ENCODE measurements around the gene PUS10. TPM values are rescaled to one million over a fixed set of nuclear protein-coding genes. Genes with fewer than 3 reads are reported as not detected.

PUS10 gene
- total and polyA plus RNA-seq, 3 donors from 2014 or later = 7.3 to 10.7 (median 10.0) TPM

GRCh38 chr2:60958800-60959199 lies 59.3 kb downstream of the PUS10 start:
- intact Hi-C loops (cut with DNase I; ENCODE audit: low total_unique reads) = no loop called here

GRCh38 chr2:60958361-60958760 lies 59.7 kb downstream of the PUS10 start:
- no peaks in the 10 kb centered on the region for H3K4me1 ChIP-seq
- no peak overlapping the region for H3K27ac ChIP-seq
- H3K9me3 ChIP-seq = no peaks in the 10 kb centered on the region
- no peak for TF ChIP-seq CTCF (IDR thresholded peaks at IDR 0.05)
- TF ChIP-seq POLR2A (IDR thresholded peaks at IDR 0.05) = no peak
- no peak overlapping the region for H3K4me3 ChIP-seq
- no peaks in the 10 kb centered on the region for H3K36me3 ChIP-seq (ENCODE audit: low read depth, missing control alignments)
- no peak for DNase-seq
- intact Hi-C loops (cut with DNase I; ENCODE audit: low total_unique reads) = no loop called here
- no peaks in the 10 kb centered on the region for H3K27me3 ChIP-seq
- 85 to 88% methylated on average over 3 of the region's 3 CpGs for WGBS, 2 donors

More at GRCh38 chr2:60958800-60959199, 59.3 kb downstream of the PUS10 start:
- Histone ChIP-seq H3K36me3 (ENCODE audit: low read depth, missing control alignments) (no peaks in the 10 kb centered on the region), H3K9me3 (no peaks in the 10 kb centered on the region), H3K4me1 (no peaks in the 10 kb centered on the region), H3K4me3 (no peak overlapping the region), H3K27me3 (no peaks in the 10 kb centered on the region), H3K27ac (no peak overlapping the region)
- no peak for TF ChIP-seq POLR2A (IDR thresholded peaks at IDR 0.05)
- TF ChIP-seq CTCF (IDR thresholded peaks at IDR 0.05) = no peak
- DNase-seq = no peak
- 82 to 91% methylated on average over 3 of the region's 3 CpGs for WGBS, 2 donors

GRCh38 chr2:60957643-60958042 lies 60.4 kb downstream of the PUS10 start:
- intact Hi-C loops (cut with DNase I; ENCODE audit: low total_unique reads) = no loop called here
- whole genome bisulfite sequencing, 2 donors = 89 to 92% methylated on average over 5 of the region's 5 CpGs
- no peak for DNase-seq

DNA sequence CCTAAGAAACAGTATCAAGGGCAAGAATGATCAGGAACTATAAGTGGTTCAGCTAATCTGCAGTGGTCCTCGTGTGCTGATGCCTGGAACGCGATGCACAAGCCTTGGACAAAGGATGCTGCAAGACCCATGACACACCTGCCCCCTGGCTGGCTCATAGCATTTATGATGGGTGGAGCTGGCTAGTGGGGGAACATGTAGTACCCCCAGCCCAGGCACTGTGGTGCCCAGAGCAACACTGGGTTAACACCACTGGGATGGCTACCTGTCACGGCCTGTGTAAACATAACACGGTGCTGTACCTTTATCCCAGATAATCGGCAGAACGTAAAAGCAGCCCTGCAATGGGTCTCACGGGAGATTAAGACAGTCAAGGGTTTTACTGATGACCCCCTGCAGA lies 60.8 kb downstream of the PUS10 start:
- TF ChIP-seq CTCF (IDR thresholded peaks at IDR 0.05) (no peak), POLR2A (IDR thresholded peaks at IDR 0.05) (no peak)

More at GRCh38 chr2:60957643-60958042, 60.4 kb downstream of the PUS10 start:
- Histone ChIP-seq H3K36me3 (ENCODE audit: low read depth, missing control alignments) (no peaks in the 10 kb centered on the region), H3K27ac (no peak overlapping the region), H3K4me3 (no peak overlapping the region), H3K9me3 (no peaks in the 10 kb centered on the region), H3K4me1 (no peaks in the 10 kb centered on the region), H3K27me3 (no peaks in the 10 kb centered on the region)
- TF ChIP-seq POLR2A (IDR thresholded peaks at IDR 0.05) (no peak), CTCF (IDR thresholded peaks at IDR 0.05) (no peak)

GRCh38 chr2:60954139-60954538 lies 63.9 kb downstream of the PUS10 start:
- no peaks in the 10 kb centered on the region for H3K9me3 ChIP-seq
- H3K27ac ChIP-seq = no peak overlapping the region
- 52 to 75% methylated on average over 2 of the region's 2 CpGs for WGBS, 2 donors
- TF ChIP-seq POLR2A (IDR thresholded peaks at IDR 0.05) = no peak
- H3K4me3 ChIP-seq = no peak overlapping the region
- H3K36me3 ChIP-seq (ENCODE audit: low read depth, missing control alignments) = no peaks in the 10 kb centered on the region
- DNase-seq = no peak
- no peaks in the 10 kb centered on the region for H3K27me3 ChIP-seq
- no peaks in the 10 kb centered on the region for H3K4me1 ChIP-seq
- intact Hi-C loops (cut with DNase I; ENCODE audit: low total_unique reads) = no loop called here

More for the DNA sequence above, 60.8 kb downstream of the PUS10 start:
- intact Hi-C loops (cut with DNase I; ENCODE audit: low total_unique reads) = no loop called here
- no peak overlapping the region for H3K4me3 ChIP-seq
- no peaks in the 10 kb centered on the region for H3K36me3 ChIP-seq (ENCODE audit: low read depth, missing control alignments)
- no peak overlapping the region for H3K27ac ChIP-seq
- WGBS, 2 donors = 85 to 91% methylated on average over 8 of the region's 8 CpGs
- DNase-seq = no peak
- no peaks in the 10 kb centered on the region for H3K9me3 ChIP-seq
- H3K27me3 ChIP-seq = no peaks in the 10 kb centered on the region
- no peaks in the 10 kb centered on the region for H3K4me1 ChIP-seq

Measured in testis (tissue), 3 donors.